ENCODE measurements around the gene PEA15. TPM values are rescaled to one million over a fixed set of nuclear protein-coding genes. Genes with fewer than 3 reads are reported as not detected.

The PEA15 gene
- total and polyA plus RNA-seq, 2 donors (not counting 1 experiment from before 2014, with no cell fraction given) = 108 to 871 TPM

DNA sequence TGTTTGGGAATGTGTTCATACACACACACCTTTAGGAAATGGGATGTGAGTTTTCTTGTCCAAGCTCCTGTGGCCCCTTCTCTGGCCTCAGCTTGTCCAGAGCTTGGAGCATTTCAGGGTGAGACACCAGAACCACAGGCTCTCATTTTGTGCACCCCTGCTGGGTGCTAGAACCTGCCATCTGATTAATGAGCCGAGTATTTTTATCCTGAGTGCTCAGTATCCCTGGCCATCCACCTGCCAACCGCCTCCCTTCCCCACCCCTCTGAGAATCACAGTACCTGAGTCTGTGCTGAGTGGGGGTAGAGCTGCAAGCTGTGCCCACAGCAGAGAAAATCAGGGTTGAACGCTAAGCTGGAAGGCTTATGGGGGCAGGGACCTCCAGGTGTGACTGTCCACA lies 13.4 kb upstream of the PEA15 start:
- H3K9ac ChIP-seq (ENCODE audit: insufficient read depth, low read length) = no peak overlapping the region
- H2AFZ ChIP-seq (ENCODE audit: low read length) = no peak overlapping the region
- H3K36me3 ChIP-seq (ENCODE audit: control insufficient read depth, insufficient read depth, low read length) = no peaks in the 10 kb centered on the region
- H3K4me1 ChIP-seq (ENCODE audit: control insufficient read depth, extremely low read depth, insufficient read depth, low read length) = no peaks in the 10 kb centered on the region
- H3K4me3 ChIP-seq (replicated peaks in 1 of 4; ENCODE audit: control extremely low read depth in 1 of 4, insufficient read depth in 1 of 4, low read depth in 3 of 4, low read length in 4 of 4) = no peak overlapping the region
- DNase-seq (ENCODE audit: low read depth in 2 of 2) = no peak
- H3K27ac ChIP-seq (ENCODE audit: insufficient read depth, low read length) = no peak overlapping the region
- TF ChIP-seq, protein P1, sequence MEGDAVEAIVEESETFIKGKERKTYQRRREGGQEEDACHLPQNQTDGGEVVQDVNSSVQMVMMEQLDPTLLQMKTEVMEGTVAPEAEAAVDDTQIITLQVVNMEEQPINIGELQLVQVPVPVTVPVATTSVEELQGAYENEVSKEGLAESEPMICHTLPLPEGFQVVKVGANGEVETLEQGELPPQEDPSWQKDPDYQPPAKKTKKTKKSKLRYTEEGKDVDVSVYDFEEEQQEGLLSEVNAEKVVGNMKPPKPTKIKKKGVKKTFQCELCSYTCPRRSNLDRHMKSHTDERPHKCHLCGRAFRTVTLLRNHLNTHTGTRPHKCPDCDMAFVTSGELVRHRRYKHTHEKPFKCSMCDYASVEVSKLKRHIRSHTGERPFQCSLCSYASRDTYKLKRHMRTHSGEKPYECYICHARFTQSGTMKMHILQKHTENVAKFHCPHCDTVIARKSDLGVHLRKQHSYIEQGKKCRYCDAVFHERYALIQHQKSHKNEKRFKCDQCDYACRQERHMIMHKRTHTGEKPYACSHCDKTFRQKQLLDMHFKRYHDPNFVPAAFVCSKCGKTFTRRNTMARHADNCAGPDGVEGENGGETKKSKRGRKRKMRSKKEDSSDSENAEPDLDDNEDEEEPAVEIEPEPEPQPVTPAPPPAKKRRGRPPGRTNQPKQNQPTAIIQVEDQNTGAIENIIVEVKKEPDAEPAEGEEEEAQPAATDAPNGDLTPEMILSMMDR (conservative IDR thresholded peaks at IDR 0.05 in 1 of 2, IDR thresholded peaks at IDR 0.05 in 1 of 2; ENCODE audit: low read depth in 1 of 2, low read length in 2 of 2) = no peak
- TF ChIP-seq EZH2 (IDR thresholded peaks at IDR 0.05; ENCODE audit: low read length, missing control alignments) = no peak
- H4K20me1 ChIP-seq (ENCODE audit: control insufficient read depth, extremely low read depth, insufficient read depth, low read length) = no peaks in the 10 kb centered on the region
- H3K79me2 ChIP-seq (ENCODE audit: control insufficient read depth, insufficient read depth, low read length) = no peaks in the 10 kb centered on the region
- H3K4me2 ChIP-seq (ENCODE audit: extremely low read depth, insufficient read depth, low read length) = no peak overlapping the region
- H3K27me3 ChIP-seq (ENCODE audit: control insufficient read depth, insufficient read depth, low read length) = no peaks in the 10 kb centered on the region
- no peaks in the 10 kb centered on the region for H3K9me3 ChIP-seq (ENCODE audit: control insufficient read depth, insufficient read depth, low read depth, low read length)

DNA sequence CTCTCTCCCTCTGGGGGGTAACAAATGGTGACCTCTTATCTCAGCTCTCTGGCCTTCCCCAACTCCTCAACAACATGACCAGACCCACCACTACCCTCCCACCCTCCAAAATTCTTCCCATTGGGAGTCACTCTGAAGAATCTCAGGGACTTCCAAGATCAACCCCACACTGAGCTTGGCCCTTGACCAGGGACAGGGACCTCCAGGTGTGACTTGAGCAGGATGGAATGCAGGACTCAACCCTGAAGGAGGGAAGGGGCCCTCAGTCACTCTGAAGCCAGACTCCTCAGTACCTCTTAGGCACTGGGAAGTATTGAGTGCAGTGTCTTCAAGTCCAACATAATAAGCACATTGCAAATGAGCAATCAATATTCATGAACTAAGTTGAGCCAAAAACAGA lies 12.9 kb upstream of the PEA15 start:
- Histone ChIP-seq H2AFZ (ENCODE audit: low read length) (no peak overlapping the region), H3K27me3 (ENCODE audit: control insufficient read depth, insufficient read depth, low read length) (no peaks in the 10 kb centered on the region), H3K79me2 (ENCODE audit: control insufficient read depth, insufficient read depth, low read length) (no peaks in the 10 kb centered on the region), H3K4me1 (ENCODE audit: control insufficient read depth, extremely low read depth, insufficient read depth, low read length) (no peaks in the 10 kb centered on the region), H3K9ac (ENCODE audit: insufficient read depth, low read length) (no peak overlapping the region), H3K4me2 (ENCODE audit: extremely low read depth, insufficient read depth, low read length) (no peak overlapping the region), H3K4me3 (replicated peaks in 1 of 4; ENCODE audit: control extremely low read depth in 1 of 4, insufficient read depth in 1 of 4, low read depth in 3 of 4, low read length in 4 of 4) (no peak overlapping the region), H3K27ac (ENCODE audit: insufficient read depth, low read length) (no peak overlapping the region), H3K36me3 (ENCODE audit: control insufficient read depth, insufficient read depth, low read length) (no peaks in the 10 kb centered on the region), H4K20me1 (ENCODE audit: control insufficient read depth, extremely low read depth, insufficient read depth, low read length) (no peaks in the 10 kb centered on the region), H3K9me3 (ENCODE audit: control insufficient read depth, insufficient read depth, low read depth, low read length) (no peaks in the 10 kb centered on the region)
- TF ChIP-seq EZH2 (IDR thresholded peaks at IDR 0.05; ENCODE audit: low read length, missing control alignments) = no peak
- DNase-seq (ENCODE audit: low read depth in 2 of 2) = no peak

DNA sequence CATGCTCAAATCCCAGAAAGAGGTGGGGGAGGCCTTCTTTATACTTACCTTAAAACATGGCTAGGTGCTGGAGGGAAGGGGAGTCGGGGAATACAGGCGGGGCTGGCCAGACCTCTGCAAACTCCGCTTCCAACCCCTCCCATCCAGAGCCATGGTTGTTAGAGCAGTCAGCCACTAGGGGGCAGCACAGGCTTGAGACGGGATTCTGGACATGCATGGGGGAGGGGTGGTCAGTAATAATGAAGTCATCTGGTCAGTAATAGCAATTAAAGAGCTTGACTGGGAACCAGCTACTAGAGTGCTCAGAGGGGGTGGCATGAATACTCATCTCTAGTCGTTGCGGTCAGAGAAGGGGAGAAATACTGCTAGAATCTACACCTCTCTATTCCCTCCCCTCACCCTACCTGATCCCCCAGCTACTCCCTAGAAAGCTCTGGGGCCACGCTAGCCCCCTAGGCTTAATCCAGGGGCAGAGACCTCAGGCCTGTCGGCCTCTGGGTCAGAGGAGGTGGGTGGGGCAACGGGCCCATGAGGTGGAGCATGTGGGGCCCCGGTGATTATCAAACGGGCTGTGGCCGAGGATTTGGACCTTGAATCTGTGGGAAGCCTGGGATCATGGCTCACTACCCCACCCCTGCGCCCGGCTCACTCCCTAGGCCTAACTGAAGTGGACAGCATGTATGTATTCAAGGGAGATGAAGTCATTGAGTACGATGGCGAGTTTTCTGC lies 11.9 kb upstream of the PEA15 start:
- TF ChIP-seq, protein P1 (conservative IDR thresholded peaks at IDR 0.05 in 1 of 2, IDR thresholded peaks at IDR 0.05 in 1 of 2; ENCODE audit: low read depth in 1 of 2, low read length in 2 of 2) = peak; percentile 92
- TF ChIP-seq EZH2 (IDR thresholded peaks at IDR 0.05; ENCODE audit: low read length, missing control alignments) = no peak
- Histone ChIP-seq H3K4me1 (ENCODE audit: control insufficient read depth, extremely low read depth, insufficient read depth, low read length) (no peaks in the 10 kb centered on the region), H3K27me3 (ENCODE audit: control insufficient read depth, insufficient read depth, low read length) (no peaks in the 10 kb centered on the region), H2AFZ (ENCODE audit: low read length) (no peak overlapping the region), H3K27ac (ENCODE audit: insufficient read depth, low read length) (no peak overlapping the region), H4K20me1 (ENCODE audit: control insufficient read depth, extremely low read depth, insufficient read depth, low read length) (no peaks in the 10 kb centered on the region), H3K36me3 (ENCODE audit: control insufficient read depth, insufficient read depth, low read length) (no peaks in the 10 kb centered on the region), H3K9me3 (ENCODE audit: control insufficient read depth, insufficient read depth, low read depth, low read length) (no peaks in the 10 kb centered on the region), H3K4me3 (replicated peaks in 1 of 4; ENCODE audit: control extremely low read depth in 1 of 4, insufficient read depth in 1 of 4, low read depth in 3 of 4, low read length in 4 of 4) (no peak overlapping the region), H3K79me2 (ENCODE audit: control insufficient read depth, insufficient read depth, low read length) (no peaks in the 10 kb centered on the region), H3K9ac (ENCODE audit: insufficient read depth, low read length) (no peak overlapping the region), H3K4me2 (ENCODE audit: extremely low read depth, insufficient read depth, low read length) (peak overlapping the region; percentile 17)
- peak; percentile 79 to 90 for DNase-seq (ENCODE audit: low read depth in 2 of 2)
